Astrocyte of the cerebellum (primary cell): Measurements from ENCODE around the gene FXYD2.

ENCODE experiments used
- DNase-seq: peaks from one replicate; pipeline ENCODE4 v3.0.0-alpha.2; 2011; ENCODE audit warnings: low read depth
- H3K4me3 ChIP-seq: 2 replicates; pipeline ENCODE4 v1.5.1; 2011; ENCODE audit warnings: mild to moderate bottlenecking, low read depth, low read length, moderate library complexity
- CTCF ChIP-seq: IDR thresholded peaks from 2 replicates; pipeline ENCODE4 v1.5.1; 2012; ENCODE audit warnings: low read length, low read depth, moderate library complexity, mild to moderate bottlenecking; ENCODE audit errors: missing control alignments
- in situ Hi-C: cut with HindIII; loops from 2 replicates; pipeline ENCODE4 v1.10.0; 2017; ENCODE audit warnings: low sequenced_read_pairs

Gene FXYD2

GRCh38 chr11:117839936-117840813 is 15.6 kb upstream of the FXYD2 start:
- in situ Hi-C loops, result no loop called here
- H3K4me3 ChIP-seq, result no peak overlapping the region
- TF ChIP-seq CTCF, result no peak
- no peak for DNase-seq

GRCh38 chr11:117839380-117839881 is 14.9 kb upstream of the FXYD2 start:
- in situ Hi-C loops, result no loop called here

GRCh38 chr11:117838901-117839300 is 14.4 kb upstream of the FXYD2 start:
- TF ChIP-seq CTCF, result no peak
- in situ Hi-C loops, result no loop called here
- H3K4me3 ChIP-seq, result no peak overlapping the region
- no peak for DNase-seq

More at GRCh38 chr11:117839380-117839881, 14.9 kb upstream of the FXYD2 start:
- no peak overlapping the region for H3K4me3 ChIP-seq
- no peak for DNase-seq
- TF ChIP-seq CTCF, result no peak

- in situ Hi-C loops, result no loop called here
- DNase-seq, result no peak
- no peak overlapping the region for H3K4me3 ChIP-seq
- TF ChIP-seq CTCF, result no peak
Measured at GRCh38 chr11:117837791-117838190, 13.2 kb upstream of the FXYD2 start.

- no peak for DNase-seq
- in situ Hi-C loops, result no loop called here
- no peak for TF ChIP-seq CTCF
- H3K4me3 ChIP-seq, result no peak overlapping the region
Measured at GRCh38 chr11:117837070-117837776, 12.7 kb upstream of the FXYD2 start.

- in situ Hi-C loops, result no loop called here
- no peak for DNase-seq
- no peak overlapping the region for H3K4me3 ChIP-seq
- no peak for TF ChIP-seq CTCF
Measured at GRCh38 chr11:117836077-117836960, 11.8 kb upstream of the FXYD2 start.
